ENCODE data around the gene GABBR1.

GRCh38 chr6:29552512-29553051 lies 80.4 kb downstream of the GABBR1 start:
- TF ChIP-seq POLR2A (IDR thresholded peaks at IDR 0.05) = no peak
- TF ChIP-seq CTCF (IDR thresholded peaks at IDR 0.05) = no peak
- TF ChIP-seq POLR2AphosphoS5 (IDR thresholded peaks at IDR 0.05) = peak; percentile 13
